Measurements from ENCODE around the gene YWHAQ.
A peak's percentile ranks its signal among the peaks of the same experiment; 100 is the strongest.

YWHAQ gene
- long read RNA-seq, donor 1, transcript YWHAQ-202 (5 exons, 2,216 nt): minor isoform, 31 of 118 reads
- long read RNA-seq, donor 1, transcript YWHAQ-201 (6 exons, 2,208 nt): major isoform, 87 of 118 reads
- long read RNA-seq, donor 1, partial matches to known transcripts: 0 of 118 reads
- long read RNA-seq, donor 1, other reads (novel, unspliced or antisense): 0 of 118 reads
- long read RNA-seq, donor 2, transcript YWHAQ-202 (5 exons, 2,216 nt): minor isoform, 14 of 68 reads
- long read RNA-seq, donor 2, transcript YWHAQ-201 (6 exons, 2,208 nt): major isoform, 54 of 68 reads
- long read RNA-seq, donor 2, partial matches to known transcripts: 0 of 68 reads
- long read RNA-seq, donor 2, other reads (novel, unspliced or antisense): 0 of 68 reads
- long read RNA-seq, donor 3, transcript YWHAQ-202 (5 exons, 2,216 nt): minor isoform, 8 of 56 reads
- long read RNA-seq, donor 3, transcript YWHAQ-201 (6 exons, 2,208 nt): major isoform, 48 of 56 reads
- long read RNA-seq, donor 3, partial matches to known transcripts: 0 of 56 reads
- long read RNA-seq, donor 3, other reads (novel, unspliced or antisense): 0 of 56 reads
- long read RNA-seq, donor 4, transcript YWHAQ-201 (6 exons, 2,208 nt): major isoform, 76 of 112 reads
- long read RNA-seq, donor 4, transcript YWHAQ-202 (5 exons, 2,216 nt): minor isoform, 16 of 112 reads
- long read RNA-seq, donor 4, partial matches to known transcripts: 20 of 112 reads
- long read RNA-seq, donor 4, other reads (novel, unspliced or antisense): 0 of 112 reads
- long read RNA-seq, donor 5, transcript YWHAQ-201 (6 exons, 2,208 nt): major isoform, 94 of 126 reads
- long read RNA-seq, donor 5, transcript YWHAQ-202 (5 exons, 2,216 nt): minor isoform, 26 of 126 reads
- long read RNA-seq, donor 5, partial matches to known transcripts: 6 of 126 reads
- long read RNA-seq, donor 5, other reads (novel, unspliced or antisense): 0 of 126 reads
- long read RNA-seq, donor 6, transcript YWHAQ-202 (5 exons, 2,216 nt): minor isoform, 13 of 98 reads
- long read RNA-seq, donor 6, transcript YWHAQ-201 (6 exons, 2,208 nt): major isoform, 59 of 98 reads
- long read RNA-seq, donor 6, partial matches to known transcripts: 26 of 98 reads
- long read RNA-seq, donor 6, other reads (novel, unspliced or antisense): 0 of 98 reads
- long read RNA-seq, donor 7, transcript YWHAQ-202 (5 exons, 2,216 nt): minor isoform, 38 of 196 reads
- long read RNA-seq, donor 7, transcript YWHAQ-201 (6 exons, 2,208 nt): major isoform, 125 of 196 reads
- long read RNA-seq, donor 7, partial matches to known transcripts: 33 of 196 reads
- long read RNA-seq, donor 7, other reads (novel, unspliced or antisense): 0 of 196 reads
- long read RNA-seq, donor 8, transcript YWHAQ-202 (5 exons, 2,216 nt): minor isoform, 32 of 130 reads
- long read RNA-seq, donor 8, transcript YWHAQ-201 (6 exons, 2,208 nt): major isoform, 85 of 130 reads
- long read RNA-seq, donor 8, partial matches to known transcripts: 13 of 130 reads
- long read RNA-seq, donor 8, other reads (novel, unspliced or antisense): 0 of 130 reads

- peak; percentile 100 for DNase-seq
These were observed at the start of gene YWHAQ for GRCh38 chr2:9630736-9631552. YWHAQ (minus strand) TSS chr2:9630997; CDS start chr2:9630452, 545 bp downstream.

GRCh38 chr2:9680082-9680481, 49.3 kb upstream of the YWHAQ start:
- no peak for DNase-seq

- DNase-seq: no peak
These were observed 48.4 kb upstream of the YWHAQ start for GRCh38 chr2:9679218-9679617.

DNA sequence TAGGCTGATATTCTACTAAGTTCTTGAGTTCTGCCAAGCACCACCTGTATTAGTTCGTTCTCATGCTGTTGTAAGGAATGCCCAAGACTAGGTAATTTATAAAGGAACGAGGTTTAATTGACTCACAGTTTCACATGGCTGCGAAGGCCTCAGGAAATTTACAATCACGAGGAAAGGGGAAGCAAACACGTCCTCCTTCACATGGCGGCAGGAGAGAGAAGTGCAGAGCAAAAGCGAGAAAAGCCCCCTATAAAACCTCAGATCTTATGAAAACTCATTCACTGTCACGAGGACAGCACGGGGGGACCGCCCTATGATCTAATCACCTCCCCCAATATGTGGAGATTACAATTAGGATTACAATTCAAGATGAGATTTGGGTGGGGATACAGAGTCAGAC, 47.7 kb upstream of the YWHAQ start:
- no peak for DNase-seq

DNA sequence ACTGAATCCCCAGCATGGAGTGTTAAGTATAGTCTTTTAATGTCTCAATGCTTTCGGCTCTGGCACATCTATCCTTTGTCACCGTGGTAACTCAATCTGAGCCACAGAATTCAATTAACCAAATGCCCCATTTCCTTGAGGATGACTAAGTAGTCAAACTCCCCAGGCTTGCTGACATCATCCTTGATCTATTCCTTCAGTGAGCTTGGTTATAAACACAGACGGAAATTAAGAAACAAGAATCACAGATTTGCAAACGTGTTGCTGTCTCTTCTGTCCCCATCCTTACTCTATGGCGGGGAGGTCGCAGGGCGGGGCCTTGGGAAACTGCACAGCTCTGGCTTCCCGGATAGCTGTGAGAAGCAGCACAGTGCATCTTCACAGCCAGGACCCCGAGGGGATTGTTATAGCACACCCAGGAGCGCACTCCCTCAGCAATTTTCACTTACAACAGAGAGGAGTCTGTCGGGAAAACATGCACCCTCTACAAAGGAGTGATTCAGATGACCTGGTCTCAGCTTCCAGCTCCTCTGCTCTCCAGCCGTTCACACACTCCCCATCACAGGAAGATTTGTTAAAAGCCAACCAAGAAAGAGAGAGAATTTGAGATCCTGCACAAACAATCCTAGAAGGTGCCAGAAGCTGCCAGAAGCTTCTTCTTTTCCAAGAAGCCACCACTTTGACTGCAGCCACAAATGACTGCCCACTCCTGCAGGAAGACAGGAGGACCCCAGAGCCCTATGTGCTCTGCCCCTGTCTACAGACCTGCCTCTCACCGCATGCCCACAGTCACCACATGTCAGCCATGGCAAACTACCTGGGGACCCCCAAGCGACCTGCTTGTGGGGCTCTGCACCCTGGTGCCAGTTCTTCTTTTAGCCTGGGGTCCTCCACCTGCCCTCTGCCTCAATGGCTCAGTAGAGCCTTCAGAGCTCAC, 44.9 kb upstream of the YWHAQ start:
- no peak for DNase-seq

DNA sequence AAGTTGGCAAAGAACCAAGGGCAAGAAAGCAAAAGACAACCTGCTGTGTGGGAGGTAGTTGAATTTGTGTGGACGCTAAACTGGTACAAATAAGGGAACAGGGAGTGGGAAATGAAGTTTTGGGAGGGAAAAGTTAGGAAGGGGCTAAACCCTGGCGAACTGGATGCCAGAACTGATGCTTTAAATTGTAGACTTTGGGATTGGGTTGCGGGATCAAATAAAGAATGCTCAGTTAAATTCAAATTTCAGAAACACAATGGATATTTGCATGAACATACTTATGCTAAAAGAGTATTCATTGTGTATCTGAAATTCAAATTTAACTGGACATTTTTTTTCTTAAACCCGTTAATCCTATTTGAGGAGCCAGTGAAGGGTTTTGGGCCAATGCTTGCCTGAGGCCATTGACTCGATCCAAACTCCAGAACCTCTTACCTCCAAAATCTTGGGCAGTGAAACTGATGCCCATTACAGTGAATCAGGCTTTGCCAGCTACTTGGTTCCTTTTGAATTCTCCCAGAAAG, 44.2 kb upstream of the YWHAQ start:
- no peak for DNase-seq

DNA sequence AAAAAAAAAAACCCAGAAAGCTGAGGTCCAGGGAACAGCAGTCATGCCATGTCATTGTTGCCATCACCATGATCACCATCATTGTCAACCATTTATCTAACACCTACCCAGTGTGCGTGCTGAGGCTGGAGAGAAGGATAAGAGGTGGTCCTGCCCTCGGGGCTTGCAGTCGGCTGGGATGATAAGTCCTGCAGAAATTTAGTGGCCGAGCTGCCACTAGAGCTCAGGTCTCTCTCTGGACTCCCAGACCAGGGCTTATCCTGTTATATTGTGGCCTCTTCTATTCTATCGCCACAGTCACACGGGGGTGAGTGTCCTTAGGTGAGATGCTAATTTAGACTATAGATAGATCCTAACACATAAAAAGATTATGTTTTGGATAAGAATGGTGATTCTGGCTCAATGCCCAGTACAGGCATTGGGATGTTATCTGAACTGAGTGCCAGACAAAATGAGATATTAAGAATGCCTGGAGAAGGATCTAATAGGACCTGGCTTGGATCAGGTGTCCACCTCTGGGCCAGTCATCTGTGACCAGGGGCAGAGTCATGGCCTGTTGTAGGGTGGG, 43.2 kb upstream of the YWHAQ start:
- DNase-seq: no peak

GRCh38 chr2:9668687-9669345, 38.0 kb upstream of the YWHAQ start:
- no peak for DNase-seq

DNA sequence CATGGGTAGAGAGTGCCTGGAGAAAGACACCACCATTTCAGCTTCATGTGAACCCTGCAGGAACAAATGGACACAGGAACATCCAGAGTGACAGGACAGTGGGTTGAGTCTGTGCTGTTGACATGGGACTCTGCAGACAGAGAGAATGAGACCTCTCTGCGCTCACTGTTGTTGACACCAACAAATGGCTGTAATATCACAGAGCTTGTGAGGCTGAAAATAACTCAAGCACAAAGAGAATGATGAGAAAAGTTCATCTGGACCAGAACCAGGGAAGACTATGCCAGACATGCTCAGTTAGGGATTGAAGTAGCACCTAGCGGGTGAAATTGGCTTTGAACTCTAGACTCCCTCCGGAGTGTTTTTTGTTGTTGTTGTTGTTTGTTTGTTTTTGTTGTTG, 37.0 kb upstream of the YWHAQ start:
- DNase-seq: no peak

DNA sequence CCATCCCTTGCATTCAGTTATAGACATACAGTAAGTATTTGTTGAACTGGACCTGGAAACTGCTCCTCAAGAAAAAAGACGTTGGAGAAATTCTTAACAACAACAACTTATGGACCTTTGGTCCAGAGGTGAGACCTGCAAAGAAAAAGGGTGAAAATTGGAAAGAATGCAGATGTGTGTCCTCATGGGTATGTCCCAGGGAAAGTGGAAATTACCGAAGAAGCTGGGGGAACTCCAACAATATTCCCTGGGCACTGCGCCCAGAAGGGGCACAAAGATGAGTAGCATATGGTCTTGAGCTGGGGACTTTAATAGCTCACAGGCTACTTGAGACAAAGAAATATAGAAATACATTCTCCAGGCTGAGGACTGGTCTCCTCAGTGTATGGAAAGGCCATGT, 35.5 kb upstream of the YWHAQ start:
- DNase-seq: no peak

GRCh38 chr2:9665898-9666297, 35.1 kb upstream of the YWHAQ start:
- no peak for DNase-seq

DNA sequence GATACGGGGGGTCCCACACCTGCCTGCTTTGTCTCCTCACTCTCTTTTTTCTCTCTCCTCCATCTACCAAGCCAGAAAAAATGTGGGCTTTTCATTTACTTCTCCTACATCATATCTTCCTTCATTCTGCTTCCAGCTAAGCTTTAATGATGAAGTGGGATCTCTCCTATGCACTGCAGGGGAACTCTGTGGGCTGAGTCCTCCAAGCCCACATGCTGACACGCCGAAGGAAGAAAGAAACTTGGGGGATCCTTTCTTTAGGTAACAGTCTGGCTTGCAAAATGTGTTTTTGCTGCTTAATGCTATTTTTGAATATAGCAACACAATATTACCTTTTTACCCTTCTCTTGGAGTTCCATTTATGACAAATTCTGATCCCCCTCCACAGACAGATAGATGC, 33.6 kb upstream of the YWHAQ start:
- DNase-seq: no peak

- no peak for DNase-seq
These were observed 32.4 kb upstream of the YWHAQ start for GRCh38 chr2:9663008-9663879.

DNA sequence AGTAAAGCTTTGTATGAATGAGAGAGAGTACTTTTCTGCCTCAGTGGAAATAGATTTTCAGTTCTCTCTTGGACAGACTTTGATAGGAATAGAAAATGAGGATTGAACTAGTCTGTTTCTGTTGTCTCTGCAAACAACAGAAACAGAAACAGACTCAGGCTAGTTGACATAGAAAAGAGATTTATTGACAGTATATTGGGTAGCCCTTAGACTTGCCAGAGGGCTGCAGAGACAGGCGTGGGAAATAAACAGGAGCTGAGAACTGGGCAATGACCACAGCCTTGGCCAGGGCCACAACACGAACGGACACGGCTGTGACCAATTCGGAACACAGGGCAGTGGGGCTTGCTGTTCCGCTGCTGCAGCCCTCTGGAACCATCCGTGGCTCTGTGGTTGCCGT, 30.5 kb upstream of the YWHAQ start:
- no peak for DNase-seq

- DNase-seq: no peak
These were observed 30.0 kb upstream of the YWHAQ start for GRCh38 chr2:9660781-9661180.

GRCh38 chr2:9660154-9660553, 29.4 kb upstream of the YWHAQ start:
- DNase-seq: no peak

DNA sequence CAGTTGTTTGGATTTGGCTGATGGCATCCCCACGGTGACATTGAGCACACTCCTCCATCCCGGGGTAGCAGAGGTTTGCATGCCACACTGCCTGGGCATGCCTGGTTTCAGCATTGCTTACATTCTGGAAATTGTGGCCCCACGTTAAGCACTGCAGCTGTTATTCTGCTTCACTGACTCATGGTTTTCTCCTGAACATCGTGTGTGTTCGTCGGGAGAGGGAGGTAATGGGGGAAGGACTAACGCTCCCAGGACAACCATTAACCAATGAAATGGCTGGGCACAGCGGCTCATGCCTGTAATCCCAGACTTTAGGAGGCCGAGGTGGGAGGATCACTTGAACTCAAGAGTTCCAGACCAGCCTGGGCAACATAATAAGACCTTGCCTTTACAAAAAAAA, 28.2 kb upstream of the YWHAQ start:
- DNase-seq: no peak

DNA sequence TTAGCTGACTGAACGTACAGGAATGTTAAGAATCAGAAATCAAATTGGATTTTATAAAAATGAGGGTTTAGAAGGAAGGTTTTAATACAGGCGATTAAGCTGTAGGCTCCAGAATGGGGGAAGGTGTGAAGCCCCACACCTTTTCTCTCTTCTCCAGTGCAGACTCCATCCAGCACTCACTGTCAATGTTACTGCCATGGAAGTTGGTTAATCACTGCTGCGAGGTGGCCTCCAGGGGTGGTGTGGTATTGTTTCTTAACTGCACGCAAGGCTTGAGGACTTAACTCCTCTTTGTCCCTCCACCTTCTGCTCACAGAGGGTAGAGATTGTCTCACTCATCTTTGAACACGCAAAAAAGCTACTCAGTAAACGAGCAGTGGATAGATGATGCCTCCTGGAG, 26.9 kb upstream of the YWHAQ start:
- no peak for DNase-seq
